Erythroblast (primary cell): ENCODE data around the gene SLC17A7.

Source experiments
- GATA1 ChIP-seq: IDR thresholded peaks from 2 replicates; pipeline ENCODE4 v1.6.1; 2011; ENCODE audit warnings: low read depth, mild to moderate bottlenecking, control low read depth, low read length, moderate library complexity
- POLR2A ChIP-seq: IDR thresholded peaks from 2 replicates; pipeline ENCODE4 v1.6.1; 2011; ENCODE audit warnings: mild to moderate bottlenecking, low read length

- no peak for TF ChIP-seq POLR2A
- no peak for TF ChIP-seq GATA1
Observed at GRCh38 chr19:49420227-49420626, 21.1 kb downstream of the SLC17A7 start.
